Upper lobe of right lung (tissue), 1 donor: Measurements from ENCODE around the gene B4GALT2. TPM values are rescaled to one million over a fixed set of nuclear protein-coding genes. Genes with fewer than 3 reads are reported as not detected.

Source experiments
- ATAC-seq: fragments of 200-7000 bp; cut with Tn5 transposase; one replicate; pipeline ENCODE4 v1.9.1; 2020; ENCODE audit warnings: mild to moderate bottlenecking, moderate library complexity
- DNase-seq: peaks from one replicate; pipeline ENCODE4 v3.0.0-alpha.2; 2020
- H3K27ac ChIP-seq: fragments of 200-600 bp; one replicate; pipeline ENCODE4 v1.8.0; 2022
- H3K27me3 ChIP-seq: fragments of 200-600 bp; one replicate; pipeline ENCODE4 v1.8.0; 2022; ENCODE audit warnings: mild to moderate bottlenecking
- H3K36me3 ChIP-seq: fragments of 200-600 bp; one replicate; pipeline ENCODE4 v1.8.0; 2022
- H3K4me1 ChIP-seq: fragments of 200-600 bp; one replicate; pipeline ENCODE4 v1.8.0; 2022
- H3K4me3 ChIP-seq: fragments of 200-600 bp; one replicate; pipeline ENCODE4 v1.8.0; 2022; ENCODE audit warnings: mild to moderate bottlenecking
- H3K9me3 ChIP-seq: fragments of 200-600 bp; one replicate; pipeline ENCODE4 v1.8.0; 2022
- intact Hi-C: fragments of 100-400 bp; cut with DNase I; formaldehyde crosslinking; loops from one replicate; pipeline ENCODE4 v1.11.0; 2022
- total RNA-seq: library from RNA; stranded (reverse); fragmentation: NEBNext Ultra II Directional; extraction: Animal tissue kit (Norgen Biotek cat#: 25700); gene quantifications from one replicate; pipeline ENCODE4 v1.2.1, GENCODE V29; 2021
- TF ChIP-seq, protein P1 (sequence below): fragments of 200-600 bp; IDR thresholded peaks from one replicate; pipeline ENCODE4 v1.8.0; 2022; ENCODE audit warnings: antibody characterized with exemption
- donor health status: DM: no; HTN: yes; CAD: no; lungs with severe emphysema.

B4GALT2 gene
- total RNA-seq, 1 donor from 2014 or later = 23.8 TPM

DNA sequence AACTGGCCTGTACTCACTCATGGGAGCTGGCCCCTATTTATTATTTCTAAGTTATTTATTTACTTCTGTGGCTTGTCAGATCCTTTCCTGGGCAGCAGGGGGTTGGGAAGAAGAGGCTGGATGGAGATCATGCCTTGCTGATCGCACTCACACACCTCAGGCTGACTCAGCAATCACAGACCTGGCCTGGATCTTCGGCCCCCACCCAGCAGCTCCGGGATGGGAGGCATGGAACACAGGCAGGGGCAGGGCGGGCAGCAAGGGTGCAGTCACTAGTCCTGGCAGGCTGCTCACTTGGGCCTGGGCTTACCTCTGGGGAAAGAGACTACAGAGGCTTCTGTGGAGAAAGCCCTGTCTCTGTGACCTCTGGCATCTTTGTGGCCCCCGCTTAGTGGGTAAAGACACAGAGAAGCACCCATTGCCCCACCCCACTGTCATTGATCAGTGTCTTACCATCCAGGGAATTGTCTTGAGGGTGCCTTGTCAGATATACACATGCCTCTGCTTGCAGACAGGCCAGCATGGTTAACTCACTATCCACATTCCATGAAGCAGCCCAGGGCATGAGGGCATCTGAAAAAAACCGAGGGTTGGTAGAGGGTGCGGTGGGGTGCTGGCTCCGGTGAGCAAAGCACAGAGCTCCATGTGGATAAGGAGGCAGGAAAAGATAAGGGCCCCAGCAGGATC, 41.7 kb upstream of the B4GALT2 start:
- Histone ChIP-seq H3K4me1 (peaks cover 23% of the 10 kb centered on the region), H3K36me3 (no peaks in the 10 kb centered on the region), H3K27ac (no peak overlapping the region), H3K27me3 (peaks cover 21% of the 10 kb centered on the region), H3K4me3 (no peak overlapping the region), H3K9me3 (no peaks in the 10 kb centered on the region)
- TF ChIP-seq, protein P1, sequence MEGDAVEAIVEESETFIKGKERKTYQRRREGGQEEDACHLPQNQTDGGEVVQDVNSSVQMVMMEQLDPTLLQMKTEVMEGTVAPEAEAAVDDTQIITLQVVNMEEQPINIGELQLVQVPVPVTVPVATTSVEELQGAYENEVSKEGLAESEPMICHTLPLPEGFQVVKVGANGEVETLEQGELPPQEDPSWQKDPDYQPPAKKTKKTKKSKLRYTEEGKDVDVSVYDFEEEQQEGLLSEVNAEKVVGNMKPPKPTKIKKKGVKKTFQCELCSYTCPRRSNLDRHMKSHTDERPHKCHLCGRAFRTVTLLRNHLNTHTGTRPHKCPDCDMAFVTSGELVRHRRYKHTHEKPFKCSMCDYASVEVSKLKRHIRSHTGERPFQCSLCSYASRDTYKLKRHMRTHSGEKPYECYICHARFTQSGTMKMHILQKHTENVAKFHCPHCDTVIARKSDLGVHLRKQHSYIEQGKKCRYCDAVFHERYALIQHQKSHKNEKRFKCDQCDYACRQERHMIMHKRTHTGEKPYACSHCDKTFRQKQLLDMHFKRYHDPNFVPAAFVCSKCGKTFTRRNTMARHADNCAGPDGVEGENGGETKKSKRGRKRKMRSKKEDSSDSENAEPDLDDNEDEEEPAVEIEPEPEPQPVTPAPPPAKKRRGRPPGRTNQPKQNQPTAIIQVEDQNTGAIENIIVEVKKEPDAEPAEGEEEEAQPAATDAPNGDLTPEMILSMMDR = no peak
- ATAC-seq (no peak), DNase-seq (no peak)
- intact Hi-C loops = loop anchor here (5.0 kb wide), 1 partner anchor 170 kb away; no protein-coding TSS in a partner anchor

DNA sequence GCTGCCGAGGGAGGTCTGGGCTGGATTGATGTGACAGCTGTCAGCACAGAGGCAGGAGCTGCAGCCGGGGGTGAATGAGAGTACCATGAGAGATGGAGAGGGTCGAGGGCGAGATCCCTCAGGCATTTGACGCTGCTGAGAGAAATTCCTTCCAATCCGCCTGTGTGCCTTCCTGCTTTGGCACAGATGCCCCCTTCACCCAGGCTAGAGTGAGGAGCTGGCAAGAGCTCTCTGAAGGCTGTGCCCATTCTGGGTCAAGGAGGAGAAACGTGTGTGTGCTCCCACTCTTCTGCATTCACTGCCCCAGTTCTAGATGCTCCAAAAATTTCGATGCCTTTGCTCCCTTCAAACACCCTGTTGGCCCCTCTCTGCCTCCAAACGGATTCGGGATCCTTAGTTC, 40.6 kb upstream of the B4GALT2 start:
- DNase-seq = no peak
- Histone ChIP-seq H3K36me3 (no peaks in the 10 kb centered on the region), H3K4me3 (no peak overlapping the region), H3K27me3 (peaks cover 18% of the 10 kb centered on the region), H3K27ac (no peak overlapping the region), H3K4me1 (peaks cover 19% of the 10 kb centered on the region), H3K9me3 (no peaks in the 10 kb centered on the region)
- TF ChIP-seq, protein P1 = no peak
- no peak for ATAC-seq
- intact Hi-C loops = loop anchor here (5.0 kb wide), 1 partner anchor 171 kb away; no protein-coding TSS in a partner anchor

DNA sequence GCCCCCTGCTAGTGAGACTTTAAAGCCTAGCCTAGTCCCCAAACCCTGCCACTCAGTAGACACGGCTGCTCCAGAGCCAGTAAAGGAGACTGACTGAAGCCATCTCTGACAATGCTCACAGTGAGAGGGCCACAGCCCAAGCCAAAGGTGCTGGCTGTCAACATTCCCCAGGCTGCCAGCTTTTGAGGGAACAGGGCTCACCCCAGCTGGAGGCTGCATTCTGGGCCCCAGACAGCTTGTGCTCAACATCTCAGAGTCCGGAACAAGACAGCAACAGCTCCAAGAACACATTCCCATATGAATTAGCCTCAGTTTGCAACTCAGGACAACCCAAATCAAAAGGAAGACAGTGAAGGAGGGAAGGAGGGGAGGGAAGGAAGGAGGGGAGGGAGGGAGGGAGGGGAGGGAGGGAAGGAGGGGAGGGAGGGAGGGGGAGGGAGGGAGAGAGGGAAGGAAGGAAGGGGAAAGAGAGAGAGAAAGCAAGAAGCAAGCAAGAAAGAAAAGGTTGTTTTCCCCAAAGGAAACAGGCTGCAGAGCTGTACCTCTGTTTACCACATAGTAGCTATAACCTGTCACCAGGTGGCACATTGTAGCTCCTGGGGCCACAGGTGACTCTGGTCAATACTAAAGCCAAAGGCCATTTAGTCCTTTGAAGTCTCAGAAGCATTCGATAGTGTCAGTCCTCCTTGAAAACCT, 40.0 kb upstream of the B4GALT2 start:
- TF ChIP-seq, protein P1 = no peak
- H3K4me1 ChIP-seq = peaks cover 12% of the 10 kb centered on the region
- H3K9me3 ChIP-seq = no peaks in the 10 kb centered on the region
- ATAC-seq (no peak), DNase-seq (no peak)
- no peak overlapping the region for H3K27ac ChIP-seq
- peaks cover 12% of the 10 kb centered on the region for H3K27me3 ChIP-seq
- H3K4me3 ChIP-seq = no peak overlapping the region
- intact Hi-C loops = loop anchor here (5.0 kb wide), 1 partner anchor 172 kb away; no protein-coding TSS in a partner anchor
- H3K36me3 ChIP-seq = no peaks in the 10 kb centered on the region

DNA sequence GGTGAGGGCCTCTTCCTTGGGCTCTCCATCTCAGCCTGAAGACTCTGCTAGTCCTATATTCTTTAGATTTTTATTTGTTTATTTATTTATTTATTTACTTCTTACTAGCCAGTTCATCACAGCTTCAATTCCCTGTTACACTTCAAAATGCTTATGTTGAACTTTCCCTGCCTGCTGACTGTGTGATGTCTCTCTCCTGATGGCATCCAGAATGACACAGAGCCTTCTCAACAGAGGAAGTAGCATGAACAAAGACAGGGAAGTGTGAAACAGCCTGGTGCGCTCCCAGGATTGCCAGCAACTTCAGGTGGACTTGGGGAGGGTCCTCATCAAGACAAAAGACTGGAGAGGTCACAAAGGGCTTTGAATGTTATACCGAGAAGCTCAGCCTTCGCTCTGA, 36.6 kb upstream of the B4GALT2 start:
- DNase-seq (no peak), ATAC-seq (no peak)
- intact Hi-C loops = no loop called here
- Histone ChIP-seq H3K4me1 (peaks cover 18% of the 10 kb centered on the region), H3K9me3 (no peaks in the 10 kb centered on the region), H3K27ac (no peak overlapping the region), H3K36me3 (no peaks in the 10 kb centered on the region), H3K27me3 (no peaks in the 10 kb centered on the region), H3K4me3 (no peak overlapping the region)
- TF ChIP-seq, protein P1 = no peak

DNA sequence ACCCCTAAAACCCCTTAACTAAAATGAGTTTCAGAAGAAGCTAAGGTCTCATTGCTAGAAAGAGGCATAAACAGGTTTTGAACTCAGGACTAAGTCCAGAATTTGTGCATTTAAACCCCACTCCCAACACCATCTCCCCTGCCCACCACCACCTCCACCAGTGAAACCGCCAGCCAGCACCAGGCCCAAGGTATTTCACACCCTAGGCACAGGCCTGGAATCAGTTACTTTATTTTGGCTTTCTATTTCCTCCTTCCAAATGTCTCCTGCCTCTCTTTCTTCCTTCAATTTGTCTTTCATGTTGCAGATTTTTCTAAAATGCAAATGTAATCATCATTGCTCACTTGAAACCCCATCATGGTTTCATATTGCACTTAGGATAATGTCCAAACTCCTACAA, 34.1 kb upstream of the B4GALT2 start:
- DNase-seq (no peak), ATAC-seq (no peak)
- Histone ChIP-seq H3K4me1 (peaks cover 29% of the 10 kb centered on the region), H3K4me3 (no peak overlapping the region), H3K36me3 (no peaks in the 10 kb centered on the region), H3K9me3 (no peaks in the 10 kb centered on the region), H3K27me3 (no peaks in the 10 kb centered on the region), H3K27ac (no peak overlapping the region)
- intact Hi-C loops = no loop called here
- TF ChIP-seq, protein P1 = no peak
